Ecto neural progenitor cell (in vitro differentiated cells): ENCODE data around the gene OSBPL2.

Experiments used
- DNase-seq: peaks from one replicate; pipeline ENCODE4 v3.0.0-alpha.2; 2018; ENCODE audit warnings: low spot score

The OSBPL2 gene

GRCh38 chr20:62313460-62314338 is 75.4 kb downstream of the OSBPL2 start:
- DNase-seq = no peak

GRCh38 chr20:62314339-62314638 is 76.0 kb downstream of the OSBPL2 start:
- no peak for DNase-seq

GRCh38 chr20:62314711-62315302 is 76.5 kb downstream of the OSBPL2 start:
- no peak for DNase-seq

GRCh38 chr20:62315773-62316172 is 77.5 kb downstream of the OSBPL2 start:
- no peak for DNase-seq

DNA sequence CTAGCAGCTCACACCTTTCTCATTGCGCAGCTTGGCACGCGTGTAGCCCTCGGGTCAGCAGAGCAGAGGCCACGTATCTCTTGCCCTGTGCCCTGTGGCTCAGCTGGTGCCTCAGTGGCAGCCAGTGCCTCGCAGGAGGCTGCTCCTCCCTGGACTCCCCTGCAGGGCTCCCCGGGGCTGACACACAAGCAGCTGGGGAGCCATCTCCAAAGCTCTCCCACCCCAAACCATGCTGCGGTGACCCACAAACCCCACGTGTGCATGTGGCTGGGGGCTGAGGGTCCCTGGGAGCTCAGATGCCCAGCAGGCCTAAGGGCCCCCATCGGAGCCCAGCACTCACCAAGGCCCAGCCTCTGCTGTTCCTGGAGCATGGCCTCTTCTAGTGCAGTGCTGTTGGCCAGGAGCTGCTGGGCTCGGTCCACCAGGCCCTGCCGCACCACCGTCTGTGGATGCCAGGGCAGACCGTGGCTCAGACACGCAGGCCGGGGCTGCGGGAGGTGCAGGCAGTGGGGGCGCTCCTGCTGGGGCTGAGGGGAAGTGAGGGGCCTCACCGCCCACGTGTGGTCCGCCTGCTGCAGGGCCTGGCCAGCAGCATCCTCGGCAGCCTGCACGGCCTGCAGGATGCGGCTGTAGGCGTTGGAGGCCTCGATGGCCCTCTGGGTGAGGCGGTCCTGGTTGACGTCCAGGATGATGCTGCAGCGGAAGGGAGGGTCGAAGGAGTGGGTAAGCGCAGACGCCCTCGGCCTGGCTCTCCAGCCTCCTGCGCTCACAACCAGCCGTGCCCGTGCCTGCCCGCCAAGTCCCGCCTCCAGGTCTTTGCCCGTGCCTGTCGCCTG is 78.2 kb downstream of the OSBPL2 start:
- no peak for DNase-seq

GRCh38 chr20:62317167-62317655 is 78.9 kb downstream of the OSBPL2 start:
- DNase-seq = no peak

DNA sequence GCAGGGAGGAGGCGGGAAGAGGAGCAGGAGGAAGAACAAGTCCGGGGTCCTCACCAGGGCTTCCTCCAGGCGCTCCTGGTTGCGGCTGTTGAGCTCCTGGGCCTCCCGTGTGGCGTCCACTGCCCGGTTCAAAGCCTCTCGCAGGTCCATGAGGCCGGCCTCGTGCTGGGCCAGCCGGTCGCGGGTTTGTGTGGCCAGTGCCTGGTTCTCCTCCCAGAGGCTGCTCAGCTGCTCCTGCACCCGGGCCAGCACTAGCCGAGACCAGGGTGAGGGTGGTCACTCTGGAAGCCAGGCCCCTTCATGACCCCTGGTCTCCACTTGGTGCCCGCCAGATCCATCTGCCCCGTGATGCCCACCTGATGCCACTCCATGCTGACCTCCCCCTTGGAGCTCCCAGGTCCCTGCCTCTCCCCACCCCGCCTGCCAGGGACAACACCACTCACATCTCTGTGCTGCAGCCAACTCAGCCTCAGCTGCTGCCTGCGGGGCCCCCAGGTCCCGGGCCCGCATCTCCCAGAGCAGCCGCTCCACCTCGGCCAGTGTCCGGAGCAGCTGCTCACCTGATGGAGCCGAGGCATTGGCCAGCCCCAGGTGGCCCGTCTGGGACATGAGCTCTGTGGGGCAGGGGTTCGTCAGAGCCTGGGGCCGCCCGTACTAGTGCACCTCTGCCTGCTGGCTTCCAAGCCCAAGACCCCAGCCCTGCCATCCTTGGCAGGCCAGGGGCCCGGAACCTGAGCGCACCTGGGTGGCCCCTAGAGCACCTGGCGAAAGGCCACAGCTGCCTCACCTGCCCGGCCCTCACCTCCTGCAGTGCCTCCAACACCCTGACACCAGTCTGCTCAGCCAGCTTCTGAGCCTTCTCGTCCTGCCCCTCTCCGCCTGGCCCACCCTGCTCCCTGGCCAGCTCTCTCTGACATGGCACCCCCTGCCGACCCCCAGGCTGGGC is 80.4 kb downstream of the OSBPL2 start:
- no peak for DNase-seq

GRCh38 chr20:62319346-62319909 is 81.1 kb downstream of the OSBPL2 start:
- no peak for DNase-seq

- DNase-seq = no peak
Measured at GRCh38 chr20:62320581-62321354, 82.4 kb downstream of the OSBPL2 start.

DNA sequence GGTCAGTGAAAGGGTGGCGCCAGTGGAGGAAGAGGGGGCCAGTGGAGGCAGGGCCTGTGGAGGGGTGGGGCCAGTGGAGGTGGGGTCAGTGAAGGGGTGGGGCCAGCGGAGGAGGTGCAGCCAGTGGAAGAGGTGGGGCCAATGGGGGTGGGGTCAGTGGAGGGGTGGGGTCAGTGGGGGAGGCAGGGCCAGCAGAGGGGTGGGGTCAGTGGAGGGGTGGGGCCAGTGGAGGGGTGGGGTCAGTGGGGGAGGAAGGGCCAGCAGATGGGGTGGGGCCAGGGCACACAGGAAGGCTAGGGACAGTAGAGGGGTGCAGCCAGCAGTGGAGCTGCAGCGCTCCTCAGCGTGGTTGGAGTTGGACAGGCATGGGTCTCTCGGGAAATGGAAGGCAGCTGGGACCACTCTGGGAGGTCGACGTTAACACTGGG is 83.2 kb downstream of the OSBPL2 start:
- no peak for DNase-seq

DNA sequence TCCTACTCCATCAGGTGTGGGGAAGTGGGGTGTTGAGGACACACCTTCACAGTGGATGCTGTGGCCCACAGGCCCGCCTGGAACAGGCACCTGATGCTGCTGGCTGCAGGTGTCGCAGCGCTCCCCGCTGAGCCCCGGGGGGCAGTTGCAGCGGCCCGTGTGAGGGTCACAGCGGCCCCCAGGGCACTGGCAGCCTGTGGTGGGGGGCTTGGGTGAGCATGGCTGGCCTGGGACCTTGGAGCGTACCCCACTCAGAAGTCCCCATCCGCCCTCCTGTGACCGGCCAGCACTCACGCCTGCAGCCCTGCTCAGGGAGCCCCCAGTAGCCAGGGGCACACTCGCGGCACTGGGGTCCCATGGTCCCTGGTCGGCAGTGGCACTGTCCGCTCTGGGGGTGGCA is 83.7 kb downstream of the OSBPL2 start:
- DNase-seq = no peak

GRCh38 chr20:62322492-62323041 is 84.2 kb downstream of the OSBPL2 start:
- DNase-seq = no peak

- no peak for DNase-seq
Measured at GRCh38 chr20:62323146-62323979, 85.0 kb downstream of the OSBPL2 start.

DNA sequence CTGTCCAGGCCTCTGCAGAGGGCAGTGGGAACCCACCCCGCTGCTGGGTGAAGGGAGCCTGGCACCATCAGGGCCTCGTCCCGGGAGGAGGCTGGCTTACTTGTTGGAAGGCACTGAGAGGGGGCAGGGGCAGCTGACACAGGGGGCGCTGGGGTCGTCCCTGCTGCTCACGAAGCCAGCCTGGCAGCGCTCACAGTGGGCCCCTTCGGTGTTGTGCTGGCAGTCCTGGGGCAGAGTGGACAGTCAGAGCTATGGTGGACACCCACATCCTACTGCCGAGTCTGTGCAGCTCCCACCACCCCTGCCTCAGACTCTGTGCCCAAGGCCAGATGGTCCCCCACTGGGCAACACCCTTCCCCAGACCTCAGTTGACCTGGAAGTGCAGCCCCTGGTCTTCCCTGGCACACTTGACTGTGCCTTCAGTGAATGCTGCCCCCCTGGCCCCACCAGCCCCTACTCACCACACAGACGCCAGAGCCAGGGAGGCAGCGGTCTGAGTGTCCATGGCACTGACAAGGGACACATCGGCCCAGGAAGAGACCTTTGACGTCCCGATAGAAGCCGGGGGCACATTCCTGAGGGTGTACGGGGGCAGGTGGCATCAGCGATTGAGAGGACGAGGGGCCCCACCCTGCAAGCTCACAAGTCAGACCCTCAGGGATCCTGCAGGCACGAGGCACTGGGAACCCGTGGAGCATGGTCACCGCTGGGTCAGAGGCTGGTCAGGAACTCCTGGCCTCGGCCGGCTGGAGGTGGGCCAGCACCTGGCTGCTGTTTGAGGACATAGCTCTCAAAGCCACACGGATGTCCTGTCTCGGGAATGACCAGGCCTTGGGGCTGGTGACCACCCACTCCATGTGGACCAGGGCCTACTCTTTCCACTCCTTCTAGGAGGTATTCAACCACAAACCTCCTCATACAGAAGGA is 85.9 kb downstream of the OSBPL2 start:
- DNase-seq = no peak

- no peak for DNase-seq
Measured at GRCh38 chr20:62325172-62325905, 87.0 kb downstream of the OSBPL2 start.

DNA sequence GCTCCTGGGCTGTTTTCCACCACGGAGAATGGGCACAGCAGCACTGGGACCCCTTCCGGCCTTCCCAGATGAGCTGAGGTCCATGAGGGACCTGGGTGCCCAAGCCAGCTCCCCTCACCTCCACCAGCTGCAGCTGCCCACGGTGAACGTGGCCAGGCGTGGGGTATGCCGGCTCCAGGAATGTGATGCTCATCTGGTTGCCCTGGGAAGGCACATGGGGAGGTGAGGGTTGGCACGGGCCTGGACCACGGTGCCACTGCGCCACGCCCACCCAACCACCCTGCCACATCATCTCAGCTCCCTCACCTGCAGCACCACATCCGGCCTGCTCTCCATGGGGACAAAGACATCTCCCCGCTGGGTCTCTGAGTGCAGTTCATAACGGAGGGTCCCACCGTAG is 88.2 kb downstream of the OSBPL2 start:
- DNase-seq = no peak

GRCh38 chr20:62326959-62327725 is 88.8 kb downstream of the OSBPL2 start:
- no peak for DNase-seq
